Heart left ventricle (tissue), 13 donors: Measurements from ENCODE around the gene HTR6.

Source experiments
- POLR2A ChIP-seq, 2 donors: fragments of 450-650 bp; IDR thresholded peaks; one replicate each; pipeline ENCODE4 v1.6.1; 2017; ENCODE audit warnings: antibody characterized with exemption in 2 of 2, mild to moderate bottlenecking in 2 of 2, moderate library complexity in 2 of 2
- TF ChIP-seq, protein P1 (sequence below), 12 donors: fragments of 200-600 bp; sonication (generic) in 4 of 12; IDR thresholded peaks; one replicate each; pipeline versions ENCODE4 v1.5.0 to v1.8.0; 2018 to 2022; ENCODE audit warnings: antibody characterized with exemption in 12 of 12, mild to moderate bottlenecking in 5 of 12
- donor health status: ischemic (EF 13 %, LVEDD 7.1; RV severe dilation, severe dysfunction).
- donor health status: DM: no; HTN: yes; CAD: no.
- donor health status: DM: no; HTN: no; CAD: no.
- donor health status: ischemic (EF 25% LVEDD 6.9; RV normal size, moderate dysfunction).
- donor health status: ischemic (EF 25% LVEDD 5.7; RV mildly dilated, moderate dysfunction).
- donor health status: ischemic (EF 35%, LVEDD 5.7; RV mildly dilated, moderate dysfunction).
- donor health status: nonischemic (EF 11% LVEDD 7.7; RV severe dilation, severe dysfunction).
- donor health status: DM: yes; HTN: yes; CAD: no.
- donor health status: PGD.
- donor health status: ischemic (EF 29% LVEDD 5.4; RV normal size, mild dysfunction).
- donor health status: nonischemic (EF 23%, LVEDD 6.1; RV moderate dilation, normal function).

- TF ChIP-seq, protein P1, sequence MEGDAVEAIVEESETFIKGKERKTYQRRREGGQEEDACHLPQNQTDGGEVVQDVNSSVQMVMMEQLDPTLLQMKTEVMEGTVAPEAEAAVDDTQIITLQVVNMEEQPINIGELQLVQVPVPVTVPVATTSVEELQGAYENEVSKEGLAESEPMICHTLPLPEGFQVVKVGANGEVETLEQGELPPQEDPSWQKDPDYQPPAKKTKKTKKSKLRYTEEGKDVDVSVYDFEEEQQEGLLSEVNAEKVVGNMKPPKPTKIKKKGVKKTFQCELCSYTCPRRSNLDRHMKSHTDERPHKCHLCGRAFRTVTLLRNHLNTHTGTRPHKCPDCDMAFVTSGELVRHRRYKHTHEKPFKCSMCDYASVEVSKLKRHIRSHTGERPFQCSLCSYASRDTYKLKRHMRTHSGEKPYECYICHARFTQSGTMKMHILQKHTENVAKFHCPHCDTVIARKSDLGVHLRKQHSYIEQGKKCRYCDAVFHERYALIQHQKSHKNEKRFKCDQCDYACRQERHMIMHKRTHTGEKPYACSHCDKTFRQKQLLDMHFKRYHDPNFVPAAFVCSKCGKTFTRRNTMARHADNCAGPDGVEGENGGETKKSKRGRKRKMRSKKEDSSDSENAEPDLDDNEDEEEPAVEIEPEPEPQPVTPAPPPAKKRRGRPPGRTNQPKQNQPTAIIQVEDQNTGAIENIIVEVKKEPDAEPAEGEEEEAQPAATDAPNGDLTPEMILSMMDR (IDR thresholded peaks at IDR 0.05), result no peak
- no peak for TF ChIP-seq POLR2A (IDR thresholded peaks at IDR 0.05)
Measured at GRCh38 chr1:19615438-19615837, 49.2 kb upstream of the HTR6 start.
